H9 (cell line): ENCODE results near the gene COQ8B. TPM values are rescaled to one million over a fixed set of nuclear protein-coding genes. Genes with fewer than 3 reads are reported as not detected.
A peak's percentile ranks its signal among the peaks of the same experiment; 100 is the strongest.

ENCODE experiments used
- DNase-seq: peaks from one replicate; pipeline ENCODE4 v3.0.0-alpha.2; 2017
- H2AFZ ChIP-seq: one replicate; pipeline ENCODE4 v1.6.1; 2013; ENCODE audit warnings: mild to moderate bottlenecking, low read length, control low read depth, moderate library complexity
- H2AK5ac ChIP-seq: 2 replicates; pipeline ENCODE4 v1.6.1; 2013; ENCODE audit warnings: low read length, control low read depth, mixed read lengths; ENCODE audit not compliant: insufficient read length
- H2BK120ac ChIP-seq: one replicate; pipeline ENCODE4 v1.6.1; 2013; ENCODE audit warnings: low read depth, mild to moderate bottlenecking, low read length, control low read depth, inconsistent platforms; ENCODE audit not compliant: poor library complexity, severe bottlenecking
- H2BK12ac ChIP-seq: 2 replicates; pipeline ENCODE4 v1.6.1; 2013; ENCODE audit warnings: low read length, control low read depth, mixed read lengths, low read depth; ENCODE audit not compliant: insufficient read length
- H2BK15ac ChIP-seq: 2 replicates; pipeline ENCODE4 v1.6.1; 2013; ENCODE audit warnings: low read depth, low read length, control low read depth
- H2BK20ac ChIP-seq: one replicate; pipeline ENCODE4 v1.6.1; 2013; ENCODE audit warnings: low read depth, mild to moderate bottlenecking, low read length, control low read depth, inconsistent platforms; ENCODE audit not compliant: poor library complexity, severe bottlenecking
- H2BK5ac ChIP-seq: 2 replicates; pipeline ENCODE4 v1.6.1; 2013; ENCODE audit warnings: low read length, control low read depth, mixed read lengths; ENCODE audit not compliant: insufficient read length
- H3K14ac ChIP-seq: 2 replicates; pipeline ENCODE4 v1.6.1; 2013; ENCODE audit warnings: low read length, control low read depth; ENCODE audit not compliant: insufficient read depth
- H3K18ac ChIP-seq: 2 replicates; pipeline ENCODE4 v1.6.1; 2013; ENCODE audit warnings: low read depth, mild to moderate bottlenecking, mixed read lengths, low read length, control low read depth; ENCODE audit not compliant: insufficient read length
- H3K23ac ChIP-seq: 2 replicates; pipeline ENCODE4 v1.6.1; 2013; ENCODE audit warnings: low read length, control low read depth, mixed read lengths, low read depth; ENCODE audit not compliant: insufficient read length
- H3K23me2 ChIP-seq: 2 replicates; pipeline ENCODE4 v1.6.1; 2013; ENCODE audit warnings: low read depth, mild to moderate bottlenecking, mixed read lengths, low read length, control low read depth; ENCODE audit not compliant: insufficient read length, poor library complexity, severe bottlenecking
- H3K27ac ChIP-seq: 2 replicates; pipeline ENCODE4 v1.5.1; 2013; ENCODE audit warnings: low read length, control low read depth, mixed read lengths, low read depth; ENCODE audit not compliant: insufficient read length
- H3K27me3 ChIP-seq: 2 replicates; pipeline ENCODE4 v1.6.1; 2013; ENCODE audit warnings: low read length, control low read depth, inconsistent platforms; ENCODE audit not compliant: insufficient read depth
- H3K4ac ChIP-seq: 2 replicates; pipeline ENCODE4 v1.6.1; 2013; ENCODE audit warnings: low read depth, mild to moderate bottlenecking, control low read depth, inconsistent platforms, low read length, moderate library complexity
- H3K4me1 ChIP-seq: 2 replicates; pipeline ENCODE4 v1.6.1; 2013; ENCODE audit warnings: low read length, control low read depth, inconsistent platforms; ENCODE audit not compliant: insufficient read depth
- H3K4me2 ChIP-seq: 2 replicates; pipeline ENCODE4 v1.6.1; 2013; ENCODE audit warnings: low read length, control low read depth, mixed read lengths; ENCODE audit not compliant: insufficient read length, insufficient read depth
- H3K56ac ChIP-seq: 2 replicates; pipeline ENCODE4 v1.6.1; 2013; ENCODE audit warnings: low read depth, mild to moderate bottlenecking, mixed read lengths, low read length, control low read depth; ENCODE audit not compliant: insufficient read length
- H3K79me1 ChIP-seq: 2 replicates; pipeline ENCODE4 v1.6.1; 2013; ENCODE audit warnings: low read depth, mild to moderate bottlenecking, moderate library complexity, low read length, control low read depth, inconsistent platforms; ENCODE audit not compliant: insufficient read depth, poor library complexity, severe bottlenecking
- H3K79me2 ChIP-seq: 2 replicates; pipeline ENCODE4 v1.6.1; 2013; ENCODE audit warnings: low read length, control low read depth, inconsistent platforms; ENCODE audit not compliant: insufficient read depth
- H3K9ac ChIP-seq: 2 replicates; pipeline ENCODE4 v1.6.1; 2013; ENCODE audit warnings: low read length, control low read depth, mixed read lengths; ENCODE audit not compliant: insufficient read length; ENCODE audit errors: extremely low read depth
- H3K9me3 ChIP-seq: one replicate; pipeline ENCODE4 v1.6.1; 2013; ENCODE audit warnings: low read depth, low read length, inconsistent platforms; ENCODE audit not compliant: control insufficient read depth
- H3T11ph ChIP-seq: one replicate; pipeline ENCODE4 v1.6.1; 2013; ENCODE audit warnings: mild to moderate bottlenecking, low read length, control low read depth, inconsistent platforms
- H4K20me1 ChIP-seq: one replicate; pipeline ENCODE4 v1.6.1; 2013; ENCODE audit not compliant: control insufficient read depth, insufficient read length, insufficient read depth
- H4K5ac ChIP-seq: 2 replicates; pipeline ENCODE4 v1.6.1; 2013; ENCODE audit warnings: low read depth, mild to moderate bottlenecking, mixed read lengths, low read length, control low read depth; ENCODE audit not compliant: insufficient read length
- H4K8ac ChIP-seq: replicated peaks from 2 replicates; pipeline ENCODE4 v1.6.1; 2013; ENCODE audit warnings: low read length, control low read depth, mixed read lengths, low read depth; ENCODE audit not compliant: insufficient read length
- H4K91ac ChIP-seq: 2 replicates; pipeline ENCODE4 v1.6.1; 2013; ENCODE audit warnings: low read depth, mild to moderate bottlenecking, moderate library complexity, mixed read lengths, low read length, control low read depth; ENCODE audit not compliant: insufficient read length
- H3K27ac Mint-ChIP-seq, 3 experiments: 2 replicates in 2 of 3; 3 replicates in 1 of 3; pipeline ENCODE4 v1.8.0; 2020 to 2021; ENCODE audit warnings: mixed read lengths in 3 of 3, mild to moderate bottlenecking in 1 of 3, moderate library complexity in 1 of 3
- H3K27me3 Mint-ChIP-seq: 2 replicates; pipeline ENCODE4 v1.8.0; 2021; ENCODE audit warnings: low read depth, mild to moderate bottlenecking, moderate library complexity, mixed read lengths
- H3K36me3 Mint-ChIP-seq, 3 experiments: 2 replicates in 2 of 3; 3 replicates in 1 of 3; pipeline ENCODE4 v1.8.0; 2020 to 2021; ENCODE audit warnings: low read depth in 3 of 3, mixed read lengths in 3 of 3; ENCODE audit not compliant: insufficient read depth in 1 of 3
- H3K4me1 Mint-ChIP-seq, 2 experiments: 2 replicates each; pipeline ENCODE4 v1.8.0; 2020; ENCODE audit warnings: mixed read lengths in 2 of 2
- H3K4me3 Mint-ChIP-seq, 2 experiments: 2 replicates in 1 of 2; 3 replicates in 1 of 2; pipeline ENCODE4 v1.8.0; 2020 to 2021; ENCODE audit warnings: mild to moderate bottlenecking in 2 of 2, mixed read lengths in 2 of 2, moderate library complexity in 1 of 2
- H3K9me3 Mint-ChIP-seq, 2 experiments: 2 replicates in 1 of 2; 3 replicates in 1 of 2; pipeline ENCODE4 v1.8.0; 2020; ENCODE audit warnings: mild to moderate bottlenecking in 2 of 2, mixed read lengths in 2 of 2, moderate library complexity in 1 of 2
- WGBS: extraction: QIAGEN DNeasy Blood & Tissue Kit; methylation state at CpG from one replicate; pipeline ENCODE4 v1.1.7; 2013; ENCODE audit warnings: missing lambda C conversion rate, low lambda C conversion rate, mixed read lengths; ENCODE audit not compliant: insufficient read length; ENCODE audit errors: extremely low coverage; 5-methylcytosine and 5-hydroxymethylcytosine counted together
- total RNA-seq: library from RNA; stranded (reverse); gene quantifications from 2 replicates; pipeline ENCODE4 v1.2.1, GENCODE V29; 2021
- TF ChIP-seq, protein P1 (sequence below): fragments of 200-600 bp; sonication (generic); conservative IDR thresholded peaks from 3 replicates; pipeline ENCODE4 v1.8.0; 2021; ENCODE audit warnings: antibody characterized with exemption, mild to moderate bottlenecking

The COQ8B gene
- total RNA-seq, 1 experiment from 2014 or later = 40.5 TPM

DNA sequence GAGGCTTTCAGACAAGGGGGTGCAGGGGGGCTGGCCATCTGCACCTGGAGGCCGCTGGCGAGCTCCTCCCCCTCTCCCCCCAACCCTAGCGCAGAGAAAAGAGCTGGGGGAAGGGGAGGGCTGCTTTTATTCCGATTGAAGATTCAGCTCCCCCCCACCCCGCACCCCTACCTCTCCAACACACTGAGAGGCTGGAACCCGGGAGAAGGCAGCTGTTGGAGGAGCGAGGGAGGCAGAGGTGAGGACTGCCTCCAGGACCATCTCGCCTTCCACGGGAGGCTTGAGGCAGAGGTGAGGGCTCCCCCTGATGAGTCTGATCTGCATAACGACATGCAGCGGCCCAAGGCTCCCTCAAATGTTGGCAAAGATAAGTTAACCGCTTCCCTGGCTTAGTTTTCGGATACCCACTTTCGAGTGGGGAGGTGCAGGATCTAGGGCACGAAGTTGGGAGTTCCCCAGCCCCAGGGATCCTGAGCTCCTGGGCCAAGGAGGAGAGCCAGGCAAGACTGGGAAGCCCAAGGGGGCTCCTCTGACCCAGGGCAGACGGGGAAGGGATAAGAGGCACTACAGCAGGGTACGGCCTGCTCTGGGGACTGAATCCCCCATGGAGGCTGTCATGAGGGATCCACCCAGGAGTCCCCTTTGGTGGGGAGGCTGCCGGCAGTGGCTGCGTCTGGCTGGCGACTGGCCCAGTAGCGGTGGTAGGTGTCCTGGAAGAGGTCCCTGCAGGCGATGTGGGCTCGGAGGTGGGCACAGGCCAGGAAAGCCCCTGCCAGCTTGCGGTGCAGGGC, 25.1 kb downstream of the COQ8B start:
- no peak overlapping the region for H3K27ac ChIP-seq
- peak overlapping the region; percentile 68 to 76 (median 72); a peak in 4 of 7 replicates for H3K27ac Mint-ChIP-seq
- peak overlapping the region; percentile 58 for H3K4me2 ChIP-seq
- TF ChIP-seq, protein P1, sequence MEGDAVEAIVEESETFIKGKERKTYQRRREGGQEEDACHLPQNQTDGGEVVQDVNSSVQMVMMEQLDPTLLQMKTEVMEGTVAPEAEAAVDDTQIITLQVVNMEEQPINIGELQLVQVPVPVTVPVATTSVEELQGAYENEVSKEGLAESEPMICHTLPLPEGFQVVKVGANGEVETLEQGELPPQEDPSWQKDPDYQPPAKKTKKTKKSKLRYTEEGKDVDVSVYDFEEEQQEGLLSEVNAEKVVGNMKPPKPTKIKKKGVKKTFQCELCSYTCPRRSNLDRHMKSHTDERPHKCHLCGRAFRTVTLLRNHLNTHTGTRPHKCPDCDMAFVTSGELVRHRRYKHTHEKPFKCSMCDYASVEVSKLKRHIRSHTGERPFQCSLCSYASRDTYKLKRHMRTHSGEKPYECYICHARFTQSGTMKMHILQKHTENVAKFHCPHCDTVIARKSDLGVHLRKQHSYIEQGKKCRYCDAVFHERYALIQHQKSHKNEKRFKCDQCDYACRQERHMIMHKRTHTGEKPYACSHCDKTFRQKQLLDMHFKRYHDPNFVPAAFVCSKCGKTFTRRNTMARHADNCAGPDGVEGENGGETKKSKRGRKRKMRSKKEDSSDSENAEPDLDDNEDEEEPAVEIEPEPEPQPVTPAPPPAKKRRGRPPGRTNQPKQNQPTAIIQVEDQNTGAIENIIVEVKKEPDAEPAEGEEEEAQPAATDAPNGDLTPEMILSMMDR = no peak
- H3K4me3 Mint-ChIP-seq = peak overlapping the region; percentile 81 to 86; a peak in 3 of 5 replicates
- no peak overlapping the region for H2BK120ac ChIP-seq
- no peak overlapping the region for H4K8ac ChIP-seq
- H2AK5ac ChIP-seq = no peak overlapping the region
- H3K23me2 ChIP-seq = peaks cover 15% of the 10 kb centered on the region
- DNase-seq = peak; percentile 55
- no peaks in the 10 kb centered on the region for H3K4me1 ChIP-seq
- no peak overlapping the region for H2BK12ac ChIP-seq
- H3T11ph ChIP-seq = no peak overlapping the region
- no peaks in the 10 kb centered on the region for H3K27me3 Mint-ChIP-seq
- no peak overlapping the region for H2BK15ac ChIP-seq
- H2AFZ ChIP-seq = no peak overlapping the region
- no peak overlapping the region for H3K56ac ChIP-seq
- no peak overlapping the region for H3K4ac ChIP-seq
- H3K18ac ChIP-seq = peak overlapping the region; percentile 83
- no peaks in the 10 kb centered on the region for H3K79me2 ChIP-seq
- no peak overlapping the region for H3K23ac ChIP-seq
- no peaks in the 10 kb centered on the region for H3K27me3 ChIP-seq
- no peak overlapping the region for H3K9ac ChIP-seq
- WGBS = no CpG with 5 or more reads among the region's 24 CpGs
- no peak overlapping the region; the same call in 1 of the 2 replicates for H3K14ac ChIP-seq
- H4K20me1 ChIP-seq = peaks cover 5% of the 10 kb centered on the region
- H3K4me1 Mint-ChIP-seq = peaks cover 7 to 9% of the 10 kb centered on the region in 2 experiments
- H3K79me1 ChIP-seq = no peaks in the 10 kb centered on the region
- no peak overlapping the region for H4K91ac ChIP-seq
- H3K9me3 ChIP-seq = no peaks in the 10 kb centered on the region
- H3K36me3 Mint-ChIP-seq = peaks cover 6 to 29% (median 18%) of the 10 kb centered on the region in 3 experiments
- H3K9me3 Mint-ChIP-seq = no peaks in the 10 kb centered on the region
- no peak overlapping the region for H4K5ac ChIP-seq
- H2BK20ac ChIP-seq = no peak overlapping the region
- no peak overlapping the region for H2BK5ac ChIP-seq
